NCI-H82 treated with DMSO at 0.1 percent for 48 hours (cell line): ENCODE measurements around the gene RPS17.
"Not testable (repeated sequence)": the region's sequence is repeated elsewhere in the genome, so short reads cannot be mapped to it uniquely, and the experiment has no call there.

Experiments used
- DNase-seq: peaks from one replicate; lab custom pipeline; 2025; ENCODE audit not compliant: unreplicated experiment; lab: John Stamatoyannopoulos, UW

The RPS17 gene

DNA sequence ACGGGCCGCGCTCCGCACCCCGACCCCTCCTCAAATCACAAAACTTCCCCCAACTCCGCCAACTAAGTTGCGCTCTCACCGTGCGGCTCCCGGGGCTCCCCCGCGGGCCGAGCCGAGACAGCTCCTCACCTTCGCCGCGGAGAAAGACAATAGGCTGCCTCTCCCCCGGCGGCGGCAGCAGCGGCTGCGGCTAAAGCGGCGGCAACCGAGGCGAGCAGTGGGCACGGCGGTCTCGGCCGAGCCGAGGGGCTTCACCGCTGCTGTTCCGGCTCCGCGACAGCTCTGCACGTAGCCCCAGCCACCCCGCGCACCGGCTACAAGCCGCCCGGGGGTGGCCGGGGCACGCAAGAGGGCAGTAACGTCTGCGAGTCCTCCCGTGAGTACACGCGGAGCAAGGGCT lies 26.7 kb downstream of the RPS17 start:
- not testable (repeated sequence) for DNase-seq

DNA sequence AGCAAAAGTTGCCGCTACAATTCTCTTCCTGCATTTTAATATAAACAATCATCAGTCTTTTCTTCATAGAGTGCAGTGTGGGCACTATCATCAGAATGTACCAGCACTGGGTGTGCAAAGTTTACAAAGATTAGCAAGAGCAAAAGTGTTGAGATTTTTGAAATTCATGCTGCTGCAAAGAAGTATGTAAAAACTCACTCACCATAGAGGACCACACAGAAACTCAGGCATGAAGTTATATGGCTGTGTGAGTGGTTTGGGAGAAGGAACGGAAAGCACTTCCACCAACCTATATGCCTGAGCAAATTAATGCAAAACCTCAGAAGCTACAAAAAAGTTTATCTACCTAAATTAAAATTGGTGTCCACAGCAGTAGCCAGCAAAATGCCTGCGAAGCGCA lies 32.6 kb downstream of the RPS17 start:
- DNase-seq, result not testable (repeated sequence)

DNA sequence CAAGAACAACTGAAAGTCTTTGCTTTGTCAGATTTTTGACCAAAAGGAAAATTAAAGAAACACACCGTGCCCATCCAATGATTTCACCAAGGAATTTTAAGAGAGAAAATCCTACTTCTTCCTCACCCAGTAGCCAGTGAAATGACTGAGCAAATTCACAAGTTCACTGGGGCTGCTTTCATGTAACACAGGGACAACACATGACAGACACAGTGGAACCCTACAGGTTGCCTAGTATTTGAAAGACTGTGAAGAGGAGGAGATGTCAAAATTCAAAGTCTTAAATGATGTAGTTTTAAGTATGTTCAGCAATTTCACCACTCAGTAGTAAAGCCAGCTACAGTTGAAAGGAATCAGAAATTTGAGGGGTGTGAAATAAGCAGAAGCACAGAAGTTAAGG lies 33.2 kb downstream of the RPS17 start:
- not testable (repeated sequence) for DNase-seq

DNA sequence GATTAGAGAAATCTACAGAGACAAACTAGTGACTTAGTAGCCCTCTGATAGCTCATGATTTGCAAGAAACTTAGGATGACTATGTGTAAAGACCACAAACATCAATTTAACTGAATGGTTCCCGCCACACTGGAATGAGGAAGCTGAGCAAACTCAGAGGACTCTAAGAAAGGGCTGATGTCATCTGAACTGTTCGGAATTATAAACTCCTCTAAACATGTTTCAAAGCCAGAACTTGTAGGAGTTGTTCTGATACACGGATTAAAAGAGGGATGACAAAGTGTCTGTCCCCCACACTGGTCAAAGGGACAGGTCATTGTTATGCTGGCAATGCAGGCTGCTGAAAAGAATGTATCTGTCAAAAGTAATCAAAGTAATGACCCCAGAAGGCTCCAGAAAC lies 34.4 kb downstream of the RPS17 start:
- DNase-seq, result not testable (repeated sequence)

DNA sequence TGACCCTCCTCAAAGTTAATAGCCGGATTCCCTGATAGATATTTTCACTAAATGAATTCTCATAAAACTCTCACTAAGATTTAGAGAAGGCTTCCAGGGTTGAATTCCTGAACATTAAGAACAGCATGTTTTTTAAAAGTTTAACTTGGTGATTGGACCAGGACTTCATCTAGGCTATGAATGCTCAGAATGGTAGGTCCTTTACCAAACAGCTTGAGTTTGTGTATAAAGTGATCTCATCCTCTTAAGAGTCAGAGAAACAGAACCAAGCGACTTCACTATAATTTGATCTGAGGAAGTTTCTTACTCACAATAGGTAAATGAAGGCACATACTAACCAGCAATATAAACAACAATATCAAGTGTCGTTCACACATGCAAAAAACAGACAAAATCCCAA lies 36.2 kb downstream of the RPS17 start:
- not testable (repeated sequence) for DNase-seq

DNA sequence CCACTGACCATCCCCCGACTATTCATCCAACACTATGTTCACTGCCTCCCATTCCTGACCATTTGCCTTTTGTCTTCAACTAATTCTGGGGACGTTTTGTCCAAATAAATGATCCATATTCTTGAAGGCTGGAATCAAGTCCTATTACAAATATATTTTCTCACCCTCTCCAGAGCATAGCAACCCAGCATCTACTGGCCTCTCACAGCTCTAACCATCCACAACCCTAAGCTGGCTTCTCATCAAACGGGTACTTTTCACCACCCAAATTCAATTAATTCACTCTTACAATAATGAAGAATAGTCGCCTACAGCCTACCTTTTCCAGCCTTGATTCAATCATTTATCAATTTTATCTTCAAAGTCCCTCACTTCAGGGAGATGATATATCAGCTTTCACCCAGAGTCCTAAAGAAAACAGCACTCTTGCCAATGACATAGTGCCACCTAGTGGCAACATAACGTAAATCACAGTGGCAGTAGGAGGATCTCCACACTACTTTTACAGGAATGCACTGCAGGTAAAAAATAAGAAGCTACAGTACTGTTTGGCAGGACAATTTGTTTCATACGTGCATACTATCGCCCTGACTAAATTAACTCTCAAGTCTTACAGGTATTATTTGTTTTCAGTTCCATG lies 37.4 kb downstream of the RPS17 start:
- DNase-seq, result not testable (repeated sequence)

DNA sequence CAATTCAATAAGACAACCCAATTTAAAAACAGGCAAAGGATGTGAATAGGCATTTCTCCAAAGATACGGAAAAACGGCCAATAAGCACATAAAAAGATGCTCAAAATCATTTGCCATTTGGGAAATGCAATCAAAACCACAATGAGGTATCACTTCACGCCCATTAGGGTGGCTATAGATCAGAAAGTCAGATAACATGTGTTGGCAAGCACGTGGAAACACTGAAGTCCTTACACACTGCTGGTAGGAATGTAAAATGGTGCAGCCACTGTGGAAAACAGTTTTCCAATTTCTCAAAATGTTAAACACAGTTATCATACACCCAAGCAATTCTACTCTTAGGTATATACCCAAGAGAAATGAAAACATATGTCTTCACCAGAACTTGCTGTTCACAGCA lies 39.5 kb downstream of the RPS17 start:
- DNase-seq, result not testable (repeated sequence)

DNA sequence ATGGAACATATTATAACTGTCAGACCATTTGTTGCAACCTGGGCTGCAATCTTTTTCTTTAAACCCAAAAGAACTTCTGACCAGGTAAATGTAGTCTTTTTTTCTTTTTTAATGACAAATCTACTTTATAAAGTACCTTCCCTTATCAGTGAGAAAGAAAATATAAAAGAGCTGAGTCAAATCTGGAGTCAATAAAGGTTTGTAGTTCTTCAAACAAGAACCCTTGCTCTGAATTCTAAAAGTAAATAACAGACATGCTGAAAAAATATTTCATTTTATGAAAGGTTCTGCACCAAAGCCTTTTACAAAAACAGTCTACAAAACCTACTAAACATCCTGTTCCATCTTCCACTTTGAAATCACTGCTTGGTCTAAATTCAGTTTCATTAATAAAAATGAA lies 42.3 kb downstream of the RPS17 start:
- DNase-seq, result not testable (repeated sequence)

DNA sequence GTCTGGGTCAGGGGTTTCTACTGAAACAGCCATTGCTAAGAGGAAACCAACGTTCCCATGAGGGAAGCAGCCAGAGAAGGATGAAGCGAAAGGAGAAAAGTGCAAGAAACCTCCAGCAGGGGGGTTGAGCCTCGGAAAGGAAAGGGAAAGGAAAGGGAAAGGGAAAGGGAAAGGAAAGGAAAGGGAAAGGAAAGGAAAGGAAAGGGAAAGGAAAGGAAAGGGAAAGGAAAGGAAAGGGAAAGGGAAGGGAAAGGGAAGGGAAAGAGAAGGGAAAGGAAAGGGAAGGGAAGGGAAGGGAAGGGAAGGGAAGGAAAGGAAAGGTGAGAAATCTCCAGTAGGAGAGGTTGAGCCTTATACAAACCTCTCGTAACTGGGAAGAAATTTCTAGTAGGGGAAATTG lies 52.0 kb downstream of the RPS17 start:
- DNase-seq, result not testable (repeated sequence)

DNA sequence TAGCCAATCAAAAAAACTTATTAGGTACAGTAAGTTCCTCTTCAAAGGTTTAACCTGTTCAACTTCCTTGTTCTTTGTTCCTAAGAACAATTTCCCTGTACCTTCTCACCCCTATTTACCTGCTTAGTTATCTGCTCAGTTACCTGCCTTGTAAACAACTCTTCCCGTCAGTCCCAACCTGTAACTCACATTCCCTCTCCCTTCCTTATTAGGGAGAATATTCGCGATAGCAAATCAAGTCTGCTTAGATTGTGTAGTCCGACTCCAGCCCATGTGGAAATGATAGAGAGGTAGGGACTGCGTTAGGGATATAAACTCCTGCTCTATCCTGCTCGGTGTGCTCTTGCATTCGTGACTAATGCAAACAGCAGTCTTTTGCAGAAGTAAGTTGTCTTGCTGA lies 53.2 kb downstream of the RPS17 start:
- DNase-seq, result not testable (repeated sequence)
